Neuronal stem cell (in vitro differentiated cells): ENCODE results near the gene THSD4.

Source experiments
- DNase-seq: peaks from one replicate; pipeline ENCODE4 v3.0.0-alpha.2; 2013; ENCODE audit warnings: low spot score
- H2AFZ ChIP-seq: one replicate; pipeline ENCODE4 v1.6.1; 2013; ENCODE audit warnings: mild to moderate bottlenecking, low read length, inconsistent platforms
- H2AK5ac ChIP-seq: 2 replicates; pipeline ENCODE4 v1.6.1; 2013; ENCODE audit warnings: low read depth, mild to moderate bottlenecking, inconsistent platforms, low read length, moderate library complexity, mixed read lengths
- H2BK120ac ChIP-seq: 2 replicates; pipeline ENCODE4 v1.6.1; 2013; ENCODE audit warnings: low read depth, mild to moderate bottlenecking, inconsistent platforms, low read length, moderate library complexity, mixed read lengths
- H2BK12ac ChIP-seq: one replicate; pipeline ENCODE4 v1.6.1; 2013; ENCODE audit warnings: low read length, inconsistent platforms
- H2BK15ac ChIP-seq: 2 replicates; pipeline ENCODE4 v1.6.1; 2013; ENCODE audit warnings: mild to moderate bottlenecking, low read length, inconsistent platforms, mixed read lengths
- H2BK5ac ChIP-seq: one replicate; pipeline ENCODE4 v1.6.1; 2013; ENCODE audit warnings: inconsistent platforms, mild to moderate bottlenecking, low read length, moderate library complexity
- H3K14ac ChIP-seq: one replicate; pipeline ENCODE4 v1.6.1; 2013; ENCODE audit warnings: low read length, inconsistent platforms
- H3K18ac ChIP-seq: 2 replicates; pipeline ENCODE4 v1.6.1; 2013; ENCODE audit warnings: low read length, inconsistent platforms
- H3K23ac ChIP-seq: 2 replicates; pipeline ENCODE4 v1.6.1; 2013; ENCODE audit warnings: low read depth, mild to moderate bottlenecking, mixed read lengths, low read length, inconsistent platforms; ENCODE audit not compliant: poor library complexity
- H3K27ac ChIP-seq: replicated peaks from 3 replicates; pipeline ENCODE4 v1.5.1; 2013; ENCODE audit warnings: low read length, inconsistent platforms
- H3K27me3 ChIP-seq, 3 experiments: 2 replicates each; pipeline ENCODE4 v1.6.1; 2013; ENCODE audit warnings: low read length in 3 of 3, mild to moderate bottlenecking in 2 of 3, inconsistent platforms in 1 of 3, low read depth in 1 of 3, mixed read lengths in 1 of 3, moderate library complexity in 1 of 3; ENCODE audit not compliant: control insufficient read depth in 3 of 3, insufficient read depth in 3 of 3
- H3K36me3 ChIP-seq, 2 donors: replicated peaks in 1 of 2; 2 replicates each; pipeline ENCODE4 v1.6.1; 2013; ENCODE audit warnings: low read length in 2 of 2; ENCODE audit not compliant: control insufficient read depth in 2 of 2, insufficient read depth in 2 of 2
- H3K4ac ChIP-seq: 2 replicates; pipeline ENCODE4 v1.6.1; 2013; ENCODE audit warnings: inconsistent platforms, mild to moderate bottlenecking, low read length, moderate library complexity
- H3K4me1 ChIP-seq, 2 donors: 1 replicate in 1 of 2; 2 replicates in 1 of 2; pipeline ENCODE4 v1.6.1; 2013; ENCODE audit warnings: low read length in 2 of 2, low read depth in 1 of 2; ENCODE audit not compliant: control insufficient read depth in 2 of 2, insufficient read depth in 1 of 2
- H3K4me2 ChIP-seq: one replicate; pipeline ENCODE4 v1.6.1; 2013; ENCODE audit warnings: mild to moderate bottlenecking, low read length, inconsistent platforms; ENCODE audit not compliant: insufficient read depth, poor library complexity, severe bottlenecking
- H3K4me3 ChIP-seq, 2 donors: 2 replicates each; pipeline ENCODE4 v1.5.1; 2013; ENCODE audit warnings: low read length in 2 of 2, mild to moderate bottlenecking in 2 of 2, inconsistent platforms in 1 of 2, moderate library complexity in 1 of 2
- H3K79me1 ChIP-seq: one replicate; pipeline ENCODE4 v1.6.1; 2013; ENCODE audit warnings: low read depth, mild to moderate bottlenecking, inconsistent platforms, low read length, moderate library complexity
- H3K9ac ChIP-seq: one replicate; pipeline ENCODE4 v1.6.1; 2013; ENCODE audit warnings: mild to moderate bottlenecking, low read depth, low read length, inconsistent platforms; ENCODE audit not compliant: poor library complexity
- H3K9me3 ChIP-seq, 2 donors: replicated peaks in 1 of 2; 2 replicates each; pipeline versions ENCODE3 to v1.6.1; 2013; ENCODE audit warnings: low read length in 2 of 2, mild to moderate bottlenecking in 2 of 2, inconsistent platforms in 1 of 2, low read depth in 1 of 2, mixed read lengths in 1 of 2, moderate library complexity in 1 of 2; ENCODE audit not compliant: control insufficient read depth in 2 of 2, insufficient read depth in 1 of 2
- H4K8ac ChIP-seq: one replicate; pipeline ENCODE4 v1.6.1; 2013; ENCODE audit warnings: low read depth, mild to moderate bottlenecking, inconsistent platforms, low read length, moderate library complexity
- H4K91ac ChIP-seq: one replicate; pipeline ENCODE4 v1.6.1; 2013; ENCODE audit warnings: low read length, low read depth, mild to moderate bottlenecking, inconsistent platforms; ENCODE audit not compliant: poor library complexity
- WGBS, 2 donors: extraction: QIAGEN DNeasy Blood & Tissue Kit; methylation state at CpG; one replicate each; pipeline ENCODE4 v1.1.7; 2013; ENCODE audit warnings: missing lambda C conversion rate in 2 of 2, mixed read lengths in 1 of 2; ENCODE audit not compliant: insufficient read length in 2 of 2, insufficient replicate concordance in 1 of 2; ENCODE audit errors: extremely low coverage in 2 of 2; 5-methylcytosine and 5-hydroxymethylcytosine counted together

The THSD4 gene

DNA sequence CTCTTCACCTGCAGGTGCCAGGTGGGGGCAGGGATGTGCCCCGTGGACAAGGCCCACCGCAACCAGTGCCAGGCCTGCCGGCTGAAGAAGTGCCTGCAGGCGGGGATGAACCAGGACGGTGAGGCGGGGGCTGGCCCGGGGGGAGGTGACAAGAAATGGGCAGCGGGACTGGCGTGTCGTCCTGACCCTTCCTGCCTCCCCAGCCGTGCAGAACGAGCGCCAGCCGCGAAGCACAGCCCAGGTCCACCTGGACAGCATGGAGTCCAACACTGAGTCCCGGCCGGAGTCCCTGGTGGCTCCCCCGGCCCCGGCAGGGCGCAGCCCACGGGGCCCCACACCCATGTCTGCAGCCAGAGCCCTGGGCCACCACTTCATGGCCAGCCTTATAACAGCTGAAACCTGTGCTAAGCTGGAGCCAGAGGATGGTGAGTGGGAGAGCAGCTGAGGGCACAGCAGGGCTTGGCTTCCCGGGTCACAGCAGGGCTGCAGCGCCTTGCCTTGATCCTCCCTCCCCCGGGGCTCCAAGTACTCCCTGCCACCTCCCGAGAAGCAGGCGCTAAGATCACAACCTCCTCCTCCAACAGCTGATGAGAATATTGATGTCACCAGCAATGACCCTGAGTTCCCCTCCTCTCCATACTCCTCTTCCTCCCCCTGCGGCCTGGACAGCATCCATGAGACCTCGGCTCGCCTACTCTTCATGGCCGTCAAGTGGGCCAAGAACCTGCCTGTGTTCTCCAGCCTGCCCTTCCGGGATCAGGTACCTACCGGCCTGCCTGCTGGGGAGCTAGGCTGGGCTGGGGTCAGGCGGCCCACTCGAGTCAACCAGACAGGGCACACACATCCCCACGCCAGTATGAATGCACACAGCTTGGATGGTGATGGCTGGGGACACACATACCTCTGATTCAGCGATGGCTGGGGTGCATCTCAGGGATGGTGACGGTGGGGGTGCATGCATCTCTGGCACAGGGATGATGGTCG is 696.8 kb downstream of the THSD4 start:
- Histone ChIP-seq H2BK12ac (peak overlapping the region; percentile 73), H3K27ac (no peak overlapping the region), H4K91ac (no peak overlapping the region), H2AFZ (no peak overlapping the region), H2AK5ac (peak overlapping the region; percentile 95), H2BK120ac (no peak overlapping the region), H2BK5ac (no peak overlapping the region), H3K27me3 (no peaks in the 10 kb centered on the region), H3K79me1 (no peaks in the 10 kb centered on the region), H3K4me1 (peaks cover 8 to 15% of the 10 kb centered on the region in 2 donors), H3K18ac (peak overlapping the region; percentile 54), H3K36me3 (no peaks in the 10 kb centered on the region), H4K8ac (no peak overlapping the region), H3K4ac (no peak overlapping the region), H3K9ac (peak overlapping the region; percentile 21), H3K23ac (peak overlapping the region; percentile 93), H2BK15ac (no peak overlapping the region), H3K14ac (peak overlapping the region; percentile 21), H3K4me3 (no peak overlapping the region), H3K4me2 (no peak overlapping the region), H3K9me3 (no peaks in the 10 kb centered on the region)
- no CpG with 5 or more reads among the region's 38 CpGs for WGBS, 2 donors
- no peak for DNase-seq

DNA sequence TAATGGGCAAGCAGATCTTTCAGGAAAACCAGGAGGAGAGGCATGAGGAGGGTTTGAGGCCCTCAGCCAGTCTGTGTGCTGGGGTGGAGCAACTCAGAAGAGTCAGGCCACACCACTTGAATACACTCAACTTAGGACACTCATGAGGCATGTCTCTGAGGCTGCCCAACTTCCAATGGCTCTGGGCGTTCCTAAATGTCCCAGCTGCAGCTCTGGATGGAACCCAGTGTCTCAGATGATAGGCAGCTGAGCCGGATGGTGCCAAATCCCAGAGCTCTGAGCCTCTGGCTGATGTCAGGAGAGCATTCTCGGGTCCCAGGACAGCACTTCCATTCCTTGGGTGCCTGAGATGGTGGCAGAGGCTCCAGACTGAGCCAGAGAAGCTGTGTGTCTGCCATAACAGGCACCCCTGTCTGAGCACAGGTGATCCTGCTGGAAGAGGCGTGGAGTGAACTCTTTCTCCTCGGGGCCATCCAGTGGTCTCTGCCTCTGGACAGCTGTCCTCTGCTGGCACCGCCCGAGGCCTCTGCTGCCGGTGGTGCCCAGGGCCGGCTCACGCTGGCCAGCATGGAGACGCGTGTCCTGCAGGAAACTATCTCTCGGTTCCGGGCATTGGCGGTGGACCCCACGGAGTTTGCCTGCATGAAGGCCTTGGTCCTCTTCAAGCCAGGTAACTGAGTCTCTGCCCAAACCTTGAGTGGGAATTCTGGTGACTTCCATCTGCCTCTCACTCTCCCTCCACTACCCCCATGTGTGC is 697.9 kb downstream of the THSD4 start:
- H3K4ac ChIP-seq: no peak overlapping the region
- no peak overlapping the region for H2BK12ac ChIP-seq
- H4K91ac ChIP-seq: no peak overlapping the region
- H3K18ac ChIP-seq: no peak overlapping the region
- no CpG with 5 or more reads among the region's 16 CpGs for WGBS, 2 donors
- no peak overlapping the region for H3K27ac ChIP-seq
- no peak overlapping the region for H2AFZ ChIP-seq
- no peak for DNase-seq
- H3K4me2 ChIP-seq: no peak overlapping the region
- peaks cover 0 to 5% of the 10 kb centered on the region in 2 donors for H3K4me1 ChIP-seq
- H3K23ac ChIP-seq: peak overlapping the region; percentile 65
- H2BK15ac ChIP-seq: no peak overlapping the region
- no peaks in the 10 kb centered on the region for H3K27me3 ChIP-seq
- no peak overlapping the region for H4K8ac ChIP-seq
- no peaks in the 10 kb centered on the region for H3K79me1 ChIP-seq
- no peak overlapping the region for H2BK120ac ChIP-seq
- no peak overlapping the region for H3K14ac ChIP-seq
- H3K4me3 ChIP-seq: no peak overlapping the region
- H3K9me3 ChIP-seq: peaks cover 3% of the 10 kb centered on the region in 2 donors
- H3K36me3 ChIP-seq: no peaks in the 10 kb centered on the region
- no peak overlapping the region for H3K9ac ChIP-seq
- peak overlapping the region; percentile 84 for H2AK5ac ChIP-seq
- peak overlapping the region; percentile 29 for H2BK5ac ChIP-seq

DNA sequence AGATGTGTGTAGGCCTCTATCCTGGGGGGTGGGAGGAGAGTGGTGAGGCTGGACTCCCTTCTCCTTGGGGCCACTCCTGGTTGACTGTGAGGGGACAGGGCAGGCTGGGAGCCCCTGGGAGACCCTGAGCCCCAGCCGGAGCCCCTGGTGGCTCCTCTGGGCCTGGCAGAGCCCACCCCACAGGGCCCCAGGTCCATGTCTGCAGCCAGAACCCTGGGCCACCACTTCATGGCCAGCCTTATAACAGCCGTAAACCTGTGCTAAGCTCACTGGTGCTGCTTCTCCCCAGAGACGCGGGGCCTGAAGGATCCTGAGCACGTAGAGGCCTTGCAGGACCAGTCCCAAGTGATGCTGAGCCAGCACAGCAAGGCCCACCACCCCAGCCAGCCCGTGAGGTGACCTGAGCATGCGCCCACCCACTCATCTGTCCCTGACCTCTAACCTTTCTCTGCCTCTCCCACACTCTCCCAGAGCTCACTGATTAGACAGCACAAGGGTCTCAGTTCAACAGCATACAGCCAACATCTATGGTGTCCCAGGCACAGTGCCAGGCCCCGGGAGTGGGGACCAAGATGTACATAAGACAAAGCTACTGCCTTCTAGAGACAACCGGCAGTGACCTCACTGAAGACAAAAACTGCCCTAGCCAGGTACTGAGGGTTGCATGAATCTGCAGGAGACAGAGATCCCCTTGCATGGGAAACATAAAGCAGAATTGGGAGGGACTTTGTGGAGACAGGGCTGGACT is 698.6 kb downstream of the THSD4 start:
- no peaks in the 10 kb centered on the region for H3K27me3 ChIP-seq
- no peak overlapping the region for H3K9ac ChIP-seq
- WGBS, 2 donors: no CpG with 5 or more reads among the region's 9 CpGs
- no peak overlapping the region for H3K4me3 ChIP-seq
- H2AK5ac ChIP-seq: peak overlapping the region; percentile 84
- no peaks in the 10 kb centered on the region for H3K4me1 ChIP-seq
- peak overlapping the region; percentile 65 for H3K23ac ChIP-seq
- H3K18ac ChIP-seq: peak overlapping the region; percentile 53
- H3K14ac ChIP-seq: peak overlapping the region; percentile 56
- DNase-seq: no peak
- peak overlapping the region; percentile 29 for H2BK5ac ChIP-seq
- H2BK120ac ChIP-seq: no peak overlapping the region
- peak overlapping the region; percentile 67 for H2BK15ac ChIP-seq
- peaks cover 5 to 6% of the 10 kb centered on the region in 2 donors for H3K9me3 ChIP-seq
- H3K4me2 ChIP-seq: no peak overlapping the region
- peak overlapping the region; percentile 41 for H2BK12ac ChIP-seq
- no peak overlapping the region for H2AFZ ChIP-seq
- H3K79me1 ChIP-seq: no peaks in the 10 kb centered on the region
- H3K27ac ChIP-seq: no peak overlapping the region
- no peak overlapping the region for H4K91ac ChIP-seq
- H3K4ac ChIP-seq: no peak overlapping the region
- H3K36me3 ChIP-seq: no peaks in the 10 kb centered on the region
- H4K8ac ChIP-seq: no peak overlapping the region
